Measurements from ENCODE around the gene SP4.

- TF ChIP-seq CTCF (IDR thresholded peaks at IDR 0.05) (no peak), POLR2AphosphoS5 (IDR thresholded peaks at IDR 0.05; ENCODE audit: insufficient read depth in 1 of 2, low read depth in 1 of 2) (no peak), POLR2A (IDR thresholded peaks at IDR 0.05) (no peak)
Observed at GRCh38 chr7:21538936-21539495, 111.1 kb downstream of the SP4 start.
